ENCODE measurements around the gene VASN. TPM values are rescaled to one million over a fixed set of nuclear protein-coding genes. Genes with fewer than 3 reads are reported as not detected.
A peak's percentile ranks its signal among the peaks of the same experiment; 100 is the strongest.

VASN gene
- total RNA-seq, 2 experiments from 2014 or later, result not detected

DNA sequence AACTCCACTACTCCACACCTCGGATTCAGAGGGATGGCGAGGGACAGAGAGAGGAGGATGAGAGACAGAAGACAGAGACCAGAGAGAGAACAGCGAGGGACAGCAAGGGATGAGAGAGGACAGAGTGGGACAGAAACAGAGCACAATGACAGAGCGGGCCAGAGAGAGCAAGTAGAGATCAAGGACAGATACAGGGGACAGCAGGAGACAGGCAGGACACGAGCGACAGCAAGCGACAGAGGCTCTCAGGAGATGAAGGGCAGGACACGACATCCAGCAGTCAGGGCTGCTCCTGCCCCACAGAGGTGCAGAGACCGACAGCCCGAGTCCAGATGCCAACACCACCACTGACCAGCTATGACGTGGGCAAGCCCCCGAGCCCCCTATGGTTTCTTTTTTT is 29.9 kb downstream of the VASN start:
- intact Hi-C loops (cut with micrococcal nuclease; ENCODE audit: unreplicated experiment), result loop anchor here (5.0 kb wide), 1 partner anchor 114 kb away; no protein-coding TSS in a partner anchor
- BruUV-seq (replicated peaks), result no TSS peak
- no peak overlapping the region for H2AFZ ChIP-seq (ENCODE audit: low read length)
- no peaks in the 10 kb centered on the region for H3K9me3 ChIP-seq (ENCODE audit: low read length)
- no peak for DNase-seq (ENCODE audit: low spot score)
- ChIA-PET POLR2A (no interaction called here), CTCF (ENCODE audit: unreplicated experiment) (interaction anchor here (0.7 kb wide), 1 partner anchor 42 kb away, joined by 3 read pairs; no protein-coding TSS in a partner anchor)
- no peaks in the 10 kb centered on the region for H3K9me2 ChIP-seq (ENCODE audit: insufficient read depth, low read length)
- no peak overlapping the region for H3K4me2 ChIP-seq (ENCODE audit: low read length)
- H4K20me1 ChIP-seq (ENCODE audit: insufficient read depth, low read length), result no peaks in the 10 kb centered on the region
- H3K4me1 ChIP-seq (ENCODE audit: insufficient read depth, low read length, poor library complexity, severe bottlenecking), result no peaks in the 10 kb centered on the region
- no peak for TF ChIP-seq EZH2phosphoT487 (IDR thresholded peaks at IDR 0.05; ENCODE audit: borderline replicate concordance, low read depth, low read length)
- peaks cover 86% of the 10 kb centered on the region for H3K36me3 ChIP-seq (ENCODE audit: insufficient read depth, low read length)
- H3K79me2 ChIP-seq (ENCODE audit: insufficient read depth, low read depth, low read length), result no peaks in the 10 kb centered on the region
- H3K27ac ChIP-seq (ENCODE audit: low read depth, low read length, poor library complexity, severe bottlenecking), result no peak overlapping the region
- H3K4me3 ChIP-seq (ENCODE audit: low read depth, low read length, poor library complexity, severe bottlenecking), result no peak overlapping the region

DNA sequence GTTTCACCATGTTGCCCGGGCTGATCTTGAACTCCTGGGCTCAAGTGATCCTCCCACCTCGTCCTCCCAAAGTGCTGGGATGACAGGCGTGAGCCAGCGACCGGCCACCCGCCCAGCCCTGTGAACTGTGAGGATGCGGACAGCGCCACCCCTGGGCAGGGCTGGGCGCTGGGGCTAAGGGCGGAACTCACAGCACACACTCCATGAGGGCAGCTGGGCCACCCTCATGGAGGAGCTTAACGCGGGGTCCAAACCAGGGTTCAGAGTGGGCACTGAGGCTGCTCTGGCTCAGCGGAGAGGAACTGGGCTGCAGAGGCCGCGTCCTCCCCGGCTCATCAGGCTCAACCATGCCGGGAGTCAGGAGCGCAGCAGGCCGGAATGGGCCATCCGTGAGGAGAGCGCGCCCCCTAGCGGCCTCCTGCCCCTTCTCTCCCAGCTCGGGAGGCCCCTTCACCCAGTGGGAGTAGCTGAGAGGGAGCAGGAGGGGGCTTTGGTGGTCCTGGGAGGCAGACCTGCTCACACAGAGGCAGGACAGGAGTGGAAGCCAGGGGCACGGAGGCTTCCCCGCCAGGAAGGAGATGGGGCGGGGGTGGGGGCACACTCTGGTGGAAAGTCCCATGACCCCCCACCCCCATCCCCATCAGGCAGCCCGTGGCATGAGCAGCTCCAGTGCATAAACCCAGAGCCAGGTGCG is 30.9 kb downstream of the VASN start:
- DNase-seq (ENCODE audit: low spot score), result peak; percentile 77
- H3K79me2 ChIP-seq (ENCODE audit: insufficient read depth, low read depth, low read length), result no peaks in the 10 kb centered on the region
- intact Hi-C loops (cut with micrococcal nuclease; ENCODE audit: unreplicated experiment), result loop anchor here (1.0 to 5.0 kb wide), 2 partner anchors 43 to 115 kb away; no protein-coding TSS in a partner anchor
- no peak overlapping the region for H3K27ac ChIP-seq (ENCODE audit: low read depth, low read length, poor library complexity, severe bottlenecking)
- H3K4me3 ChIP-seq (ENCODE audit: low read depth, low read length, poor library complexity, severe bottlenecking), result no peak overlapping the region
- H3K36me3 ChIP-seq (ENCODE audit: insufficient read depth, low read length), result peaks cover 84% of the 10 kb centered on the region
- no peaks in the 10 kb centered on the region for H3K9me2 ChIP-seq (ENCODE audit: insufficient read depth, low read length)
- TF ChIP-seq, protein P1, sequence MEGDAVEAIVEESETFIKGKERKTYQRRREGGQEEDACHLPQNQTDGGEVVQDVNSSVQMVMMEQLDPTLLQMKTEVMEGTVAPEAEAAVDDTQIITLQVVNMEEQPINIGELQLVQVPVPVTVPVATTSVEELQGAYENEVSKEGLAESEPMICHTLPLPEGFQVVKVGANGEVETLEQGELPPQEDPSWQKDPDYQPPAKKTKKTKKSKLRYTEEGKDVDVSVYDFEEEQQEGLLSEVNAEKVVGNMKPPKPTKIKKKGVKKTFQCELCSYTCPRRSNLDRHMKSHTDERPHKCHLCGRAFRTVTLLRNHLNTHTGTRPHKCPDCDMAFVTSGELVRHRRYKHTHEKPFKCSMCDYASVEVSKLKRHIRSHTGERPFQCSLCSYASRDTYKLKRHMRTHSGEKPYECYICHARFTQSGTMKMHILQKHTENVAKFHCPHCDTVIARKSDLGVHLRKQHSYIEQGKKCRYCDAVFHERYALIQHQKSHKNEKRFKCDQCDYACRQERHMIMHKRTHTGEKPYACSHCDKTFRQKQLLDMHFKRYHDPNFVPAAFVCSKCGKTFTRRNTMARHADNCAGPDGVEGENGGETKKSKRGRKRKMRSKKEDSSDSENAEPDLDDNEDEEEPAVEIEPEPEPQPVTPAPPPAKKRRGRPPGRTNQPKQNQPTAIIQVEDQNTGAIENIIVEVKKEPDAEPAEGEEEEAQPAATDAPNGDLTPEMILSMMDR (conservative IDR thresholded peaks at IDR 0.05; ENCODE audit: low read length), result peak; percentile 87
- TF ChIP-seq EZH2phosphoT487 (IDR thresholded peaks at IDR 0.05; ENCODE audit: borderline replicate concordance, low read depth, low read length), result no peak
- H4K20me1 ChIP-seq (ENCODE audit: insufficient read depth, low read length), result no peaks in the 10 kb centered on the region
- H3K4me2 ChIP-seq (ENCODE audit: low read length), result no peak overlapping the region
- H2AFZ ChIP-seq (ENCODE audit: low read length), result no peak overlapping the region
- no peaks in the 10 kb centered on the region for H3K9me3 ChIP-seq (ENCODE audit: low read length)
- H3K4me1 ChIP-seq (ENCODE audit: insufficient read depth, low read length, poor library complexity, severe bottlenecking), result no peaks in the 10 kb centered on the region
- CTCF ChIA-PET (ENCODE audit: unreplicated experiment), result interaction anchor here (0.5 to 1.0 kb wide), 6 partner anchors 11 to 717 kb away, joined by 3 to 7 read pairs (median 4); no protein-coding TSS in a partner anchor
- POLR2A ChIA-PET, result no interaction called here
- BruUV-seq (replicated peaks), result no TSS peak

DNA sequence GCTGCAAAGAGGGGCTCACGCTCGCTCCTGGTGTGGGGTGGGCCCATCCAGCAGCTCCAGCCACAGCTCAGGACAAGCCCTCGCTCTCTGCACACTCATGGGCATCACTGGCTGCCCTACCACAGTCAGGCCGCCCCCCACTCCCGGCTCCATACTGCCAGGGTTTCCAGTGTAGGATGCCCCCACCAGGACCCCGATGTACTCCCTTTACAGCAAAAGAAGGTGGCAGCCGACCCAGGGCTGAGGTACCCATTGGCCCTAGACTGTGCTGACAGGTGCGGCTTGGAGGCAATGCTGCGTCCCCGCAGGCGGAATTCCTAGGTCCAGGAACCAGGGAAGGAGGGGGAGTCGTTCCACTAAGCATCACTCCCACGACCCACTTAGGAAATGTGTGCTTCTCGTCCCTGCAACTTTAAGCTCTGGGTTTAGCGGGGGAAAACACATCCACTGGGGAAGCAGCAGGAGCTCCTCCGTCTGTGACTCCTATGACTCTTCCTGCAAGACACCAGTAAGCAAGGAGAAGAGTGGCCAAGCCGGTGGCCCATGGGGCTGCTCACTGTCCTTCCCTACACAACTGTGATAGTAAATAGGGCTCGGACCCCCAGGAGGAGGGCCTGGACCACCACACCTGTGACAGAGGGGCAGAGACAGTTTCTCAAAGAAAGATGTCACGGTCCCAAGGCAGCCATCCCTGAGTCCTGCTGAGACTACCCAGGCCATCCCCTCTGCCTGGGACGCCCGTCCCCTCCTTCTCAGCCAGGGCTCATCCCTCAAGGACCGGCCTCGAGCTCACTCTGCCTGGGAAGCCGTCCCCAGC is 31.7 kb downstream of the VASN start:
- intact Hi-C loops (cut with micrococcal nuclease; ENCODE audit: unreplicated experiment), result loop anchor here (5.0 kb wide), 1 partner anchor 116 kb away; no protein-coding TSS in a partner anchor
- no TSS peak for BruUV-seq (replicated peaks)
- H3K36me3 ChIP-seq (ENCODE audit: insufficient read depth, low read length), result peaks cover 84% of the 10 kb centered on the region
- H4K20me1 ChIP-seq (ENCODE audit: insufficient read depth, low read length), result no peaks in the 10 kb centered on the region
- no peak overlapping the region for H3K4me2 ChIP-seq (ENCODE audit: low read length)
- TF ChIP-seq EZH2phosphoT487 (IDR thresholded peaks at IDR 0.05; ENCODE audit: borderline replicate concordance, low read depth, low read length), result no peak
- TF ChIP-seq, protein P1 (conservative IDR thresholded peaks at IDR 0.05; ENCODE audit: low read length), result no peak
- DNase-seq (ENCODE audit: low spot score), result no peak
- no peak overlapping the region for H2AFZ ChIP-seq (ENCODE audit: low read length)
- POLR2A ChIA-PET, result no interaction called here
- no peaks in the 10 kb centered on the region for H3K9me2 ChIP-seq (ENCODE audit: insufficient read depth, low read length)
- no peak overlapping the region for H3K4me3 ChIP-seq (ENCODE audit: low read depth, low read length, poor library complexity, severe bottlenecking)
- H3K27ac ChIP-seq (ENCODE audit: low read depth, low read length, poor library complexity, severe bottlenecking), result no peak overlapping the region
- CTCF ChIA-PET (ENCODE audit: unreplicated experiment), result interaction anchor here (0.5 to 1.0 kb wide), 4 partner anchors 10 to 718 kb away, joined by 3 to 7 read pairs (median 4); no protein-coding TSS in a partner anchor
- H3K9me3 ChIP-seq (ENCODE audit: low read length), result no peaks in the 10 kb centered on the region
- no peaks in the 10 kb centered on the region for H3K4me1 ChIP-seq (ENCODE audit: insufficient read depth, low read length, poor library complexity, severe bottlenecking)
- no peaks in the 10 kb centered on the region for H3K79me2 ChIP-seq (ENCODE audit: insufficient read depth, low read depth, low read length)
